Stomach (tissue), 9 donors: ENCODE measurements around the gene SIK2. TPM values are rescaled to one million over a fixed set of nuclear protein-coding genes. Genes with fewer than 3 reads are reported as not detected.

Experiments used
- DNase-seq, 2 donors: peaks; one replicate each; pipeline versions ENCODE4 v3.0.0 to v3.0.0-alpha.2; 2013 to 2019
- H3K27ac ChIP-seq, 5 donors: fragments of 200-600 bp in 4 of 5; sonication (generic) in 4 of 5; one replicate each; pipeline ENCODE4 v1.5.1; 2013 to 2019; ENCODE audit warnings: mild to moderate bottlenecking in 1 of 5, moderate library complexity in 1 of 5
- H3K27me3 ChIP-seq, 3 donors: fragments of 200-600 bp; sonication (generic); one replicate each; pipeline ENCODE4 v1.5.1; 2017 to 2019; ENCODE audit warnings: mixed run types in 1 of 3
- H3K36me3 ChIP-seq, 4 donors: fragments of 200-600 bp; sonication (generic); 1 replicate in 3 of 4; 2 replicates in 1 of 4; pipeline ENCODE4 v1.5.1; 2016 to 2019
- H3K4me1 ChIP-seq, 4 donors: fragments of 200-600 bp; sonication (generic); one replicate each; pipeline ENCODE4 v1.5.1; 2016 to 2019
- H3K4me3 ChIP-seq, 4 donors: fragments of 200-600 bp; sonication (generic) in 3 of 4; one replicate each; pipeline ENCODE4 v1.5.1; 2016 to 2019; ENCODE audit warnings: mild to moderate bottlenecking in 1 of 4
- H3K9me3 ChIP-seq, 4 donors: fragments of 200-600 bp; sonication (generic); one replicate each; pipeline ENCODE4 v1.5.1; 2016 to 2019
- EP300 ChIP-seq: sonication (generic); formaldehyde crosslinking; IDR thresholded peaks from one replicate; pipeline ENCODE4 v1.6.1; 2017; ENCODE audit warnings: antibody characterized with exemption
- POLR2A ChIP-seq, 4 donors: fragments of 450-650 bp; IDR thresholded peaks; one replicate each; pipeline ENCODE4 v1.6.1; 2016; ENCODE audit warnings: antibody characterized with exemption in 4 of 4, control low read depth in 2 of 4, mild to moderate bottlenecking in 1 of 4, moderate library complexity in 1 of 4
- POLR2AphosphoS5 ChIP-seq, 3 donors: sonication (generic); formaldehyde crosslinking; IDR thresholded peaks; one replicate each; pipeline ENCODE4 v1.6.1; 2016; ENCODE audit warnings: antibody characterized with exemption in 3 of 3
- WGBS, 5 donors: extraction: QIAGEN DNeasy Blood & Tissue Kit in 3 of 5; methylation state at CpG; one replicate each; pipeline versions ENCODE4 v1.1.5 to v1.1.7; 2013 to 2018; 5-methylcytosine and 5-hydroxymethylcytosine counted together
- intact Hi-C: fragments of 100-400 bp; cut with DNase I; formaldehyde crosslinking; loops from one replicate; pipeline ENCODE4 v1.15.1; 2023; ENCODE audit warnings: low total_unique reads
- polyA plus RNA-seq, 3 donors: library from polyadenylated mRNA; stranded (reverse); fragments of 200-250 nt; gene quantifications; one replicate each; pipeline ENCODE4 v1.2.3, GENCODE V29; 2013
- total RNA-seq, 5 donors: library from RNA; depleted of rRNA; stranded (reverse); fragments of >200 nt; gene quantifications; one replicate each; pipeline versions ENCODE4 v1.1.0 to v1.2.3, GENCODE V29; 2014 to 2016
- TF ChIP-seq, protein P1 (sequence below), 7 experiments: fragments of 450-650 bp in 4 of 7; fragments of 200-600 bp in 3 of 7; sonication (generic) in 3 of 7; IDR thresholded peaks; one replicate each; pipeline ENCODE4 v1.5.1; 2016 to 2019; ENCODE audit warnings: antibody characterized with exemption in 7 of 7, control low read depth in 2 of 7, mild to moderate bottlenecking in 1 of 7
- donor health status: healthy with polysubstance abuse.
- donor health status: Bipolar disorder and iron deficiency.
- donor health status: healthy.

Gene SIK2
- total and polyA plus RNA-seq, 8 donors: 5.5 to 86.9 (median 18.4) TPM

DNA sequence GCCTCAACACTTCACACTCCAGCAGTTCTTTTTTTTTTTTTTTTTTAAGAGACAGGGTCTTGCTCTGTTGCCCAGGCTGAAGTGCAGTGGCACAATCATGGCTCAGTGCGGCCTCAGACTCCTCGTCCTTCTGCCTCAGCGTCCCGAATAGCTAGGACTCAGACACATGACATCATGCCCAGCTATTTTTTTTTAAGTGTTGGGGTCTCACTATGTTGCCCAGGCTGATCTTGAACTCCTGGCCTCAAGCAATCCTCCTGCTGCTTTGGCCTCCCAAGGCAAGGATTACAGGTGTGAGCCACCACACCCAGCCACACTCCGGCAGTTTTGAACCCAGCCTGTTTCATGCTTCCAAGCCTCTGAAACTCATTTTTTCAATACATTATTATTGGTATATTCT, 160.3 kb downstream of the SIK2 start:
- no peak for TF ChIP-seq EP300
- no peak for TF ChIP-seq POLR2A (IDR thresholded peaks at IDR 0.05)
- no peak for TF ChIP-seq POLR2AphosphoS5 (IDR thresholded peaks at IDR 0.05)
- TF ChIP-seq, protein P1, sequence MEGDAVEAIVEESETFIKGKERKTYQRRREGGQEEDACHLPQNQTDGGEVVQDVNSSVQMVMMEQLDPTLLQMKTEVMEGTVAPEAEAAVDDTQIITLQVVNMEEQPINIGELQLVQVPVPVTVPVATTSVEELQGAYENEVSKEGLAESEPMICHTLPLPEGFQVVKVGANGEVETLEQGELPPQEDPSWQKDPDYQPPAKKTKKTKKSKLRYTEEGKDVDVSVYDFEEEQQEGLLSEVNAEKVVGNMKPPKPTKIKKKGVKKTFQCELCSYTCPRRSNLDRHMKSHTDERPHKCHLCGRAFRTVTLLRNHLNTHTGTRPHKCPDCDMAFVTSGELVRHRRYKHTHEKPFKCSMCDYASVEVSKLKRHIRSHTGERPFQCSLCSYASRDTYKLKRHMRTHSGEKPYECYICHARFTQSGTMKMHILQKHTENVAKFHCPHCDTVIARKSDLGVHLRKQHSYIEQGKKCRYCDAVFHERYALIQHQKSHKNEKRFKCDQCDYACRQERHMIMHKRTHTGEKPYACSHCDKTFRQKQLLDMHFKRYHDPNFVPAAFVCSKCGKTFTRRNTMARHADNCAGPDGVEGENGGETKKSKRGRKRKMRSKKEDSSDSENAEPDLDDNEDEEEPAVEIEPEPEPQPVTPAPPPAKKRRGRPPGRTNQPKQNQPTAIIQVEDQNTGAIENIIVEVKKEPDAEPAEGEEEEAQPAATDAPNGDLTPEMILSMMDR (IDR thresholded peaks at IDR 0.05): no peak
- WGBS, 5 donors: 90 to 98% (median 95%) methylated on average over 5 of the region's 5 CpGs
- Histone ChIP-seq H3K4me1 (peaks cover 12 to 55% (median 30%) of the 10 kb centered on the region in 4 donors), H3K27ac (no peak overlapping the region), H3K27me3 (no peaks in the 10 kb centered on the region), H3K36me3 (peaks cover 49 to 67% (median 64%) of the 10 kb centered on the region in 4 donors), H3K4me3 (no peak overlapping the region), H3K9me3 (no peaks in the 10 kb centered on the region)
- intact Hi-C loops: no loop called here
- DNase-seq: no peak

DNA sequence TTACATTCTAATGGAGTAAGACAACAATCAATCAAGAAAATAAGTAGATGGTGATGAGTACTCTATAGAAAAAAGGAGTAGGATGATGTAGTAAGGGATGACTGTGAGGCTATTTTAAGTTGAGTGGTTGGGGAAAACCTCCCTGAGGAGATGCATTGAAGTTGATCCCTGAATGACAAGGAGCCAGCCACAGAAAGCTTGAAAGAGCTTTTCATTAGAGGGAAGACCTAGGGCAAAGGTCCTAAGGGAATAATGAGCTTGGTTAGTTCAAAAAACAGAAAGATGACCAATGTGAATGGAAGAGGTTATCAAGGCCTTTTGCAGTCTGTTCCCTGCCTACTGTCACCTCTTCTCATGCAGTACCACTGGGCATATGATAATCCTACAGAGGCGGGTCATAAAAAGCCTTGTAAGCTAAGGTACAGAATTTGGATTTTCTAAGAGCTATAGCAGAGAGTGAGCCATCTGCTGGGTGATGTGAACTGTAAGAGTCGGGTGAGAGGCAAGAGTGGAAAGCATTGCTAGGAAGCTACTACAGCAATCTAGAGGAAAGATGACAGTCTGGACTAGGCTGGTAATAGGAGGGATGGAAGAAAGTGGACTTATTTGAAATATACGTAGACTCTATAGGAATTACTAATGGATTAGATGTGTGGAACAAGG, 160.9 kb downstream of the SIK2 start:
- H3K4me3 ChIP-seq: no peak overlapping the region
- 70 to 86% (median 81%) methylated on average over 3 of the region's 3 CpGs for WGBS, 5 donors
- H3K36me3 ChIP-seq: peaks cover 49 to 62% (median 58%) of the 10 kb centered on the region in 4 donors
- H3K27ac ChIP-seq: no peak overlapping the region
- no peak for TF ChIP-seq EP300
- TF ChIP-seq POLR2AphosphoS5 (IDR thresholded peaks at IDR 0.05): no peak
- TF ChIP-seq, protein P1 (IDR thresholded peaks at IDR 0.05): no peak
- H3K4me1 ChIP-seq: peaks cover 12 to 59% (median 31%) of the 10 kb centered on the region in 4 donors
- no peaks in the 10 kb centered on the region for H3K27me3 ChIP-seq
- intact Hi-C loops: no loop called here
- no peaks in the 10 kb centered on the region for H3K9me3 ChIP-seq
- peak in 1 of 2 donors; percentile 19 for DNase-seq

DNA sequence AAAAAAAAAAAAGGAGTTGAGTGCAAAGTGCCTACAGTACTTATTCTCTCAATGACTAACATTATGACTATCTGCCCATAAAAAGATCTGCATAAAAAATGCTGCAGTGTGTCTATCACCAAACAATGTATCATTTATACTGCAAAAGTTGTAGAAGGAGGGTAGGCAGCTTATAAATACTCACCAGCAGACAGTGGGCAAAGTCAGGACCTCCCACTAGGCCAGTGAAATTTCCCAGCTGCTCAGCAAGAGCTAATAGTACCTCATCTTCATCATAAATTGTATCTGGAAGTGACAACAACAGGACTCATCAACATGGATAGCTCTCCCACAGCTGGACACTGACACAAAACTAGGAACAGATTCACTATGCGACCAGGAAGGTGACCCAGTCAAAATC, 162.4 kb downstream of the SIK2 start:
- DNase-seq: no peak
- peaks cover 9 to 54% (median 31%) of the 10 kb centered on the region in 4 donors for H3K4me1 ChIP-seq
- H3K27me3 ChIP-seq: no peaks in the 10 kb centered on the region
- peaks cover 36 to 47% (median 43%) of the 10 kb centered on the region in 4 donors for H3K36me3 ChIP-seq
- TF ChIP-seq POLR2AphosphoS5 (IDR thresholded peaks at IDR 0.05) (no peak), POLR2A (IDR thresholded peaks at IDR 0.05) (no peak), EP300 (no peak)
- TF ChIP-seq, protein P1 (IDR thresholded peaks at IDR 0.05): no peak
- 20 to 40% (median 35%) methylated on average over 1 of the region's 1 CpG for WGBS, 5 donors
- intact Hi-C loops: no loop called here
- H3K27ac ChIP-seq: peak overlapping the region in 2 of 5 donors; percentile 91 to 94
- H3K4me3 ChIP-seq: peak overlapping the region; percentile 89 to 98 (median 93)
- H3K9me3 ChIP-seq: no peaks in the 10 kb centered on the region

DNA sequence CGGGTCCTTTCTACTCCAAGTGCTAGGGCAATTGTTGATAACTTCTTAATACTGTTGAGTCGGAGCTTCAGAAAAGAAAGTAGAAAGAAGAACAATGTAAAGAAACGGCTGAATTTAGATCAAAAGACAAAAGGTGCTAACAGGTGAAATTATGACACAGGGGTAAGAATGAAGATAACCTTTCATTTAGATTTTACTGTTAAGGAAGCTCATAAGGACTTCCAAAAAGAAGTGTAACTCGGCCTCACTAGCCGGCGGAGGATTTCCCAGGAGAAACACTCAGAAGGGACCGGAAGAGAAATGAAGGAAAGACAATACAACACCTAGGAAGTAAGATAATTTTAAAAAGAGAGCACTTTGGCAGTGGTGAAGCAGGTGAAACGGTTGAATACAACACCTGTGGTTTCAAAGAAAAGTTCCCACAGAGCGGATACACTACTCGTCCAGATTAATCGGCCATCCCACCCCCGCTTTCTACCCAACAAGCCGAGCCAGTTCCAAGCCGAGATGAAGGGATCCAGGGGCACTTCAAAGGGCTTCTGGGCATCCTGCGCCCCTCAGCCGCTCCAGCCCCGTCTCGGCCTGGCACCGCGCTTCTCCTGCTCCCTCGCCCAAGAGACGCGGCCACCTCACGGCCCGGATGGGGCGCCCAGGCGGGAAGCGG, 163.2 kb downstream of the SIK2 start:
- WGBS, 5 donors: 0 to 2% (median 1%) methylated on average over 20 to 28 of the region's 28 CpGs
- Histone ChIP-seq H3K4me1 (peaks cover 9 to 50% (median 30%) of the 10 kb centered on the region in 4 donors), H3K27ac (peak overlapping the region; percentile 84 to 94 (median 91)), H3K4me3 (peak overlapping the region; percentile 89 to 98 (median 93)), H3K9me3 (no peaks in the 10 kb centered on the region), H3K27me3 (no peaks in the 10 kb centered on the region), H3K36me3 (peaks cover 28 to 38% (median 35%) of the 10 kb centered on the region in 4 donors)
- TF ChIP-seq, protein P1 (IDR thresholded peaks at IDR 0.05): no peak
- no peak for TF ChIP-seq POLR2AphosphoS5 (IDR thresholded peaks at IDR 0.05)
- TF ChIP-seq POLR2A (IDR thresholded peaks at IDR 0.05): no peak
- TF ChIP-seq EP300: no peak
- DNase-seq: peak in 1 of 2 donors; percentile 10
- intact Hi-C loops: no loop called here
